Endothelial cell of umbilical vein (primary cell): Measurements from ENCODE around the gene MIF4GD. TPM values are rescaled to one million over a fixed set of nuclear protein-coding genes. Genes with fewer than 3 reads are reported as not detected.

Experiments
- BruUV-seq: library from RNA; stranded (reverse); fragments of 400-500 nt; replicated peaks from 2 replicates; lab custom pipeline; 2021; lab: Mats Ljungman, UMichigan
- CTCF ChIA-PET: fragments of 300-600, 350-600 bp; sonication (Branson Sonifier 250); formaldehyde crosslinking; loops from one replicate; lab custom pipeline; 2021; ENCODE audit warnings: antibody characterized with exemption, inconsistent platforms; lab: Charles Lee
- POLR2A ChIA-PET: fragments of 300-600, 350-600 bp; sonication (Branson Sonifier 250); formaldehyde crosslinking; loops from one replicate; lab custom pipeline; 2021; ENCODE audit warnings: antibody characterized with exemption, inconsistent platforms; lab: Charles Lee
- DNase-seq: peaks from one replicate; pipeline ENCODE4 v3.0.0-alpha.2; 2011; ENCODE audit warnings: low read depth, low spot score
- FAIRE-seq: peaks from 2 replicates; lab custom pipeline; 2011; peaks lifted over from hg19 to GRCh38; lab: Jason Lieb, UNC
- H2AFZ ChIP-seq: 2 replicates; pipeline ENCODE4 v1.6.0; 2012; ENCODE audit warnings: low read depth, low read length, control low read depth, inconsistent platforms
- H3K27ac ChIP-seq: 2 replicates; pipeline ENCODE4 v1.5.1; 2011; ENCODE audit warnings: low read depth, mild to moderate bottlenecking, control low read depth, low read length, moderate library complexity; ENCODE audit not compliant: insufficient read depth
- H3K27me3 ChIP-seq, 2 experiments: 2 replicates each; pipeline versions ENCODE4 v1.6.0 to v1.6.1; 2011; ENCODE audit warnings: low read length in 2 of 2, mixed read lengths in 1 of 2; ENCODE audit not compliant: control insufficient read depth in 2 of 2, insufficient read depth in 2 of 2
- H3K36me3 ChIP-seq, 2 experiments: 2 replicates in 1 of 2; 3 replicates in 1 of 2; pipeline ENCODE4 v1.5.1; 2011; ENCODE audit warnings: low read length in 2 of 2, mild to moderate bottlenecking in 1 of 2, moderate library complexity in 1 of 2; ENCODE audit not compliant: control insufficient read depth in 2 of 2, insufficient read depth in 2 of 2; ENCODE audit errors: extremely low read depth in 1 of 2
- H3K4me1 ChIP-seq: 3 replicates; pipeline ENCODE4 v1.5.1; 2011; ENCODE audit warnings: mild to moderate bottlenecking, low read length; ENCODE audit not compliant: control insufficient read depth, insufficient read depth; ENCODE audit errors: extremely low read depth
- H3K4me2 ChIP-seq: 2 replicates; pipeline ENCODE4 v1.6.1; 2011; ENCODE audit warnings: low read length, control low read depth, mixed read lengths; ENCODE audit not compliant: insufficient read depth
- H3K4me3 ChIP-seq, 3 experiments: fragments of 200-600 bp in 1 of 3; sonication (generic), shearing (Covaris generic) in 1 of 3; replicated peaks in 1 of 3; 2 replicates each; pipeline ENCODE4 v1.5.1; 2011 to 2016; ENCODE audit warnings: control low read depth in 3 of 3, low read length in 3 of 3, mild to moderate bottlenecking in 2 of 3, inconsistent platforms in 1 of 3, low read depth in 1 of 3, moderate library complexity in 1 of 3; ENCODE audit not compliant: insufficient read depth in 1 of 3
- H3K79me2 ChIP-seq: 2 replicates; pipeline ENCODE4 v1.6.0; 2012; ENCODE audit warnings: low read length, inconsistent platforms; ENCODE audit not compliant: control insufficient read depth, insufficient read depth
- H3K9ac ChIP-seq: replicated peaks from 2 replicates; pipeline ENCODE3; 2011; ENCODE audit warnings: low read length, control low read depth; ENCODE audit not compliant: insufficient read depth; ENCODE audit errors: extremely low read depth
- H3K9me1 ChIP-seq: replicated peaks from 3 replicates; pipeline ENCODE4 v1.6.0; 2011; ENCODE audit warnings: mild to moderate bottlenecking, low read length; ENCODE audit not compliant: control insufficient read depth, insufficient read depth; ENCODE audit errors: extremely low read depth
- H3K9me3 ChIP-seq: replicated peaks from 2 replicates; pipeline ENCODE4 v1.5.1; 2012; ENCODE audit warnings: low read length, inconsistent platforms; ENCODE audit not compliant: control insufficient read depth, insufficient read depth
- H4K20me1 ChIP-seq: replicated peaks from 2 replicates; pipeline ENCODE3; 2011; ENCODE audit warnings: mild to moderate bottlenecking, low read length; ENCODE audit not compliant: control insufficient read depth, insufficient read depth; ENCODE audit errors: extremely low read depth
- CTCF ChIP-seq, 2 donors: IDR thresholded peaks; 1 replicate in 1 of 2; 2 replicates in 1 of 2; pipeline ENCODE4 v1.5.1; 2011; ENCODE audit warnings: low read length in 2 of 2, mild to moderate bottlenecking in 2 of 2, moderate library complexity in 2 of 2, control low read depth in 1 of 2, inconsistent platforms in 1 of 2, low read depth in 1 of 2; ENCODE audit not compliant: insufficient read depth in 1 of 2; ENCODE audit errors: extremely low read depth in 1 of 2
- EZH2 ChIP-seq: IDR thresholded peaks from 2 replicates; pipeline ENCODE4 v1.6.1; 2012; ENCODE audit warnings: borderline replicate concordance, low read depth, mild to moderate bottlenecking, moderate library complexity, low read length, inconsistent platforms; ENCODE audit not compliant: severe bottlenecking
- FOS ChIP-seq: IDR thresholded peaks from 2 replicates; pipeline ENCODE4 v1.6.1; 2011; ENCODE audit warnings: mild to moderate bottlenecking, low read length, moderate library complexity, borderline replicate concordance; ENCODE audit not compliant: insufficient read depth
- MYC ChIP-seq: IDR thresholded peaks from one replicate; pipeline ENCODE4 v1.6.1; 2011; ENCODE audit warnings: mild to moderate bottlenecking, low read depth, low read length
- POLR2A ChIP-seq: IDR thresholded peaks from 2 replicates; pipeline ENCODE4 v1.6.1; 2012; ENCODE audit warnings: low read depth, mild to moderate bottlenecking, control low read depth, low read length
- POLR2AphosphoS5 ChIP-seq: IDR thresholded peaks from 2 replicates; pipeline ENCODE4 v1.6.1; 2012; ENCODE audit warnings: low read depth, mild to moderate bottlenecking, control low read depth, low read length, moderate library complexity; ENCODE audit not compliant: insufficient read depth
- dilution Hi-C: fragments of 300-500 bp; cut with MboI; formaldehyde crosslinking; loops from one replicate; pipeline ENCODE4 v1.15.0; 2019; ENCODE audit warnings: low sequenced_read_pairs; ENCODE audit not compliant: extremely low pct_ligation_motif_present
- intact Hi-C: fragments of 100-400 bp; cut with micrococcal nuclease; formaldehyde crosslinking; loops from one replicate; pipeline ENCODE4 v1.10.0; 2022
- polyA plus RNA-seq, 4 experiments: library from polyadenylated mRNA; depleted of rRNA in 3 of 4; stranded (reverse) in 3 of 4; unstranded in 1 of 4; fragments of >200 nt; gene quantifications; 2 replicates each; pipeline versions ENCODE4 v1.2.1 to v1.2.3, GENCODE V29; 2011 to 2012; ENCODE audit warnings: missing spikeins in 1 of 4
- total RNA-seq: library from RNA; stranded (reverse); gene quantifications from 2 replicates; pipeline ENCODE4 v1.2.3, GENCODE V29; 2021

MIF4GD gene
- total and polyA plus RNA-seq, 2 donors (not counting 3 experiments of a cell fraction or from before 2014, with no cell fraction given): 12.4 to 35.7 TPM

GRCh38 chr17:75270218-75270965, 639 bp downstream of the MIF4GD start:
- H3K9me1 ChIP-seq: no peaks in the 10 kb centered on the region
- no peaks in the 10 kb centered on the region for H4K20me1 ChIP-seq
- ChIA-PET POLR2A (interaction anchor here (0.8 to 2.3 kb wide), 6 partner anchors 9 to 255 kb away, joined by 3 to 23 read pairs (median 5); partner anchors contain the start of genes GGA3, GRB2, LLGL2 and MRPS7), CTCF (interaction anchor here (0.6 to 4.1 kb wide), 45 partner anchors 9 to 585 kb away, joined by 3 to 91 read pairs (median 5); partner anchors contain the start of genes ARMC7, GGA3, GRB2 and MRPS7)
- H3K36me3 ChIP-seq: peaks cover 3 to 4% of the 10 kb centered on the region in 2 experiments
- H3K4me3 ChIP-seq: peak overlapping the region; percentile 36 to 89 (median 53)
- peak overlapping the region; percentile 50 for H3K27ac ChIP-seq
- H2AFZ ChIP-seq: peak overlapping the region; percentile 65
- peak overlapping the region; percentile 77 for H3K4me2 ChIP-seq
- TF ChIP-seq EZH2: no peak
- TF ChIP-seq MYC: no peak
- peak; percentile 58 for TF ChIP-seq POLR2AphosphoS5
- TF ChIP-seq FOS: no peak
- TF ChIP-seq CTCF (IDR thresholded peaks at IDR 0.05; ENCODE audit: extremely low read depth in 1 of 2, insufficient read depth in 1 of 2, low read depth in 1 of 2, low read length in 2 of 2): peak; percentile 32 to 33
- TF ChIP-seq POLR2A: peak; percentile 42
- BruUV-seq: TSS peak; percentile 13
- dilution Hi-C loops: no loop called here
- intact Hi-C loops: loop anchor here (2.0 kb wide), 2 partner anchors 18 to 134 kb away; partner anchors contain the start of genes GRB2 and SLC25A19
- DNase-seq: peak; percentile 76
- no peaks in the 10 kb centered on the region for H3K9me3 ChIP-seq
- peaks cover 42% of the 10 kb centered on the region for H3K4me1 ChIP-seq
- no peaks in the 10 kb centered on the region for H3K79me2 ChIP-seq
- no peaks in the 10 kb centered on the region for H3K27me3 ChIP-seq
- peak overlapping the region; percentile 91 for H3K9ac ChIP-seq
- peak; percentile 67 for FAIRE-seq
